ENCODE data around the gene SYNGAP1.

Gene SYNGAP1

GRCh38 chr6:33424855-33425667 lies 5.2 kb downstream of the SYNGAP1 start:
- DNase-seq, result no peak

- DNase-seq, result peak; percentile 75
Observed at GRCh38 chr6:33425668-33426577, 6.1 kb downstream of the SYNGAP1 start.

- no peak for DNase-seq
Observed at GRCh38 chr6:33426590-33427511, 7.0 kb downstream of the SYNGAP1 start.

- DNase-seq, result peak; percentile 62
Observed at GRCh38 chr6:33427585-33428223, 7.8 kb downstream of the SYNGAP1 start.

- DNase-seq, result no peak
Observed at GRCh38 chr6:33428224-33428965, 8.5 kb downstream of the SYNGAP1 start.

- no peak for DNase-seq
Observed at GRCh38 chr6:33428966-33429749, 9.3 kb downstream of the SYNGAP1 start.

GRCh38 chr6:33429750-33430052 lies 9.8 kb downstream of the SYNGAP1 start:
- no peak for DNase-seq

- DNase-seq, result no peak
Observed at GRCh38 chr6:33430334-33430733, 10.5 kb downstream of the SYNGAP1 start.

GRCh38 chr6:33430991-33431879 lies 11.4 kb downstream of the SYNGAP1 start:
- DNase-seq, result peak; percentile 61

- DNase-seq, result no peak
Observed at GRCh38 chr6:33431880-33432541, 12.1 kb downstream of the SYNGAP1 start.

GRCh38 chr6:33432546-33432945 lies 12.7 kb downstream of the SYNGAP1 start:
- no peak for DNase-seq

- no peak for DNase-seq
Observed at GRCh38 chr6:33433001-33433543, 13.2 kb downstream of the SYNGAP1 start.

- no peak for DNase-seq
Observed at GRCh38 chr6:33433544-33434191, 13.8 kb downstream of the SYNGAP1 start.

GRCh38 chr6:33434961-33435360 lies 15.1 kb downstream of the SYNGAP1 start:
- DNase-seq, result no peak

GRCh38 chr6:33437666-33438065 lies 17.8 kb downstream of the SYNGAP1 start:
- no peak for DNase-seq

- no peak for DNase-seq
Observed at GRCh38 chr6:33438978-33439594, 19.2 kb downstream of the SYNGAP1 start.

- DNase-seq, result no peak
Observed at GRCh38 chr6:33439956-33440648, 20.2 kb downstream of the SYNGAP1 start.

Measured in activated T-cell treated with anti-CD3 and anti-CD28 coated beads for 4 hours (primary cell).